HG03139 (cell line): ENCODE measurements around the gene USP6.
"Not testable (repeated sequence)": the region's sequence is repeated elsewhere in the genome, so short reads cannot be mapped to it uniquely, and the experiment has no call there.

Experiments
- ATAC-seq: cut with Tn5 transposase; IDR thresholded peaks from one replicate; pipeline ENCODE4 v1.9.1; 2021; ENCODE audit not compliant: unreplicated experiment

Gene USP6

DNA sequence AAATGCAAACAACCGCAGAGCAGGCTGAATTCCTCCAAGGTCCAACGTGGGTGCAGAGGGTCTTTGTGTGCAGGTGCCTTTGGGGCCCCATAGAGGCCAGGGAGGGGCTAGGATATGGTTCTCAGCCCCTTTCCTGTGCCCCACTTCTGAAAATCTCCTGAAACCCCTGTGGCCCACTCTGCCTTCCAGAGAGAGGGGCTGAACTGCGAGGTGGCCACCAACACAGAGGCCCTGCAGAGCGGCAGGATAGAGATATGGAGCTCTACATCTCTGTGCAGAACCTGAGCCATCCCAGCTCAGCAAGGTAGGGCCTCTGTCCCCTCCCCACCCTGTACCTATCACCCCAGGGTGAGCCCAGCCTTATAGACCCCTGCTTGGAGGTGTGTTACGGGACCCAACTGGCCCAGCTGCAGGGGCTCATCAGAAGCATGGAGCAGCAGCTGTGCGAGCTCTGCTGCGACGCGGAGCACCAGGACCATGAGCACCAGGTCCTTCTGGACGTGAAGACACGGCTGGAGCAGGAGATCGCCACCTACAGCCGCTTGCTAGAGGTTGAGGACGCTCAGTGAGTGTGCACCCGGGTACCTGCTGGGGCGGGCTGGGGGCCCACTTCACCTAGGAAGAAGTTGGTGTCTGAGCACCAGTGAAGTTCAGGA is 5.5 kb downstream of the USP6 start:
- no peak for ATAC-seq

DNA sequence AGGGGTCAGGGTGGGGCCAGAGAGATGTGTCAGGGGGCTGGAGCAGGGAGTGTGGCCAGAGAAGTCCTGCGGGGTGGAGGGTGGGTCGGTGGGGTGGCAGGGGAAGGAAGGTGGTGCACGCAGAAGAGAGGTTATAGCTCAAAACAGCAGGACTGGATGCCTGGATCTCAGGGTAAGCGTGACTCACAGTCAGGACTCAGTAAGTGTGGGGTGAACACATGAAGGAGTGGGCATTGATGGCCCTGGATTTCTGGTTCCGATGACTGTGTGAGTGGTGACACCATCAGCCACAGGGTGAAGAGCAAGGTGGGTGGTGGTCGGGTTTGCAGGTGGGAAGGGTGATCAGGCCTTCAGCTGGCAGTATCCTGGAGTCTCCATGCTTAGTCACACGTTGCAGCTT is 6.2 kb downstream of the USP6 start:
- ATAC-seq: not testable (repeated sequence)

DNA sequence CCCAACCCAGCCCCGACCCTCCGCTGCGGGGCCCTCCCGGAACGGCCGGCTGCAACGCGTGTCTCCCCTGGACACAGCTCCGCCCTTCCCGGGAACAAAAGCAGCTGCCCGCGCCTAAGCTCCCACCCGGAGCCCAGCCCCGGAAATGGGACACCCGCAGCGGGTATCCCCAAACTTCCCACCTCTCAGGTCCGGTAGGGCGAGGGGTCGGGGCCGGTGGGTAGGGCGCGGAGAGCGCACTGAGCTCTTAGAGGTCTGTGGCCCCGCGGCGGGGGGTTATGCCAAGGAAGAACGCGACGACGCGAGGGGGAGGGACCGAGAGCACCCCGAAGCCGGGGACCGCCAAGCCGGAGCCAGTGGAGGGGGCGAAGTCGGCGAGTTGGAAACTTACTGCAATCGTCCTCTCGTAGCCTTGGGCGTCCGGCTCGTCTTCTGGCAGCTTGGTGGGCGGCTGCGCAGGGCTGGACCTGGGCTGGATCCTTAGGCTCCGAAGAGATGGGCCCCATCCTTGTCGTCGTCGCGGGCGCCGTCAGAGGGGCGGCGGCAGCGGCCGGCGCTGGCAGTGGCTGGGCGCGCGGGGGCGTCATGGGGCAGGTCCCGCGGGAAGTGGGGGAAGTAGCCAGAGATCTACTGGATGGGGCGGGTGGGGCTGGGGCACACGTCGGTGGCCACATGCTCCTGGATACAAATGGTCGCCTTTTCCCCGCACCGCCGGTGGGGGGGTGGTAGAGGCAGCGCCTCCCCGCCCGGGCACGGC is 6.9 kb downstream of the USP6 start:
- no peak for ATAC-seq

DNA sequence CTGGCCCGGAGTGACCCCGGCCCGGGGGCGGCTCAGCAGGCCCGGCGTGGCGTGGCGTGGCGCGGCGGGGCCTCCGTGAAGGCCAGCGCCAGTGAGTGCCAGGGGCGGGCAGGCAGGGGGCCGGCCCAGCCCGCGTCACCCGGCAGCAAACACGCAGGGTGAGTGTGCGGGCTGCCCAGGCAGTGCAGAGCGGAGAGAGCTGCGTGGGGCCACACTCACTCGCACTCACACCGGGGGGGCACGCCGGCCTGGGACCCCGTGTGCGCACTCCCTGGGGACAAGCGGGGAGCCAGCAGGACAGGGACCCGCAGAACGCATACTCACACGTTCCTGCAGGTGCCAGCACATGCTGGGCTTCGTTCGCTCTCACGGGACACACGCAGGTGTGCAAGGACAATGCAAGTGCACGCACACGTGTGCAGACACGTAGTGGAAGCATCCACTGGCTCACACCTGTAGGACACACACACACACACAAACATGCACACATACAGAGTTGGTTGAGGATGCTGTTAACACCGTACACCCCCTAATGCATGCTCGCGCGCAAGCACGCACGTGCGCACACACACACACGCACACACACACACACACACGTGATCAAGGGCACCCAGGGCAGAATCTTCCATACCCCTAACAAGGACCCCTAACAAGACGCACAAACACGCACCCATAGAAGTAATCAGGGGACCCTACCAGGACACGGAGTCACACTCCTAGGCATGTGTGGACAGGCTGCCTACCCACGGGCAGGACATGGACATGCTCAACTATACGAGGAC is 7.7 kb downstream of the USP6 start:
- ATAC-seq: no peak

DNA sequence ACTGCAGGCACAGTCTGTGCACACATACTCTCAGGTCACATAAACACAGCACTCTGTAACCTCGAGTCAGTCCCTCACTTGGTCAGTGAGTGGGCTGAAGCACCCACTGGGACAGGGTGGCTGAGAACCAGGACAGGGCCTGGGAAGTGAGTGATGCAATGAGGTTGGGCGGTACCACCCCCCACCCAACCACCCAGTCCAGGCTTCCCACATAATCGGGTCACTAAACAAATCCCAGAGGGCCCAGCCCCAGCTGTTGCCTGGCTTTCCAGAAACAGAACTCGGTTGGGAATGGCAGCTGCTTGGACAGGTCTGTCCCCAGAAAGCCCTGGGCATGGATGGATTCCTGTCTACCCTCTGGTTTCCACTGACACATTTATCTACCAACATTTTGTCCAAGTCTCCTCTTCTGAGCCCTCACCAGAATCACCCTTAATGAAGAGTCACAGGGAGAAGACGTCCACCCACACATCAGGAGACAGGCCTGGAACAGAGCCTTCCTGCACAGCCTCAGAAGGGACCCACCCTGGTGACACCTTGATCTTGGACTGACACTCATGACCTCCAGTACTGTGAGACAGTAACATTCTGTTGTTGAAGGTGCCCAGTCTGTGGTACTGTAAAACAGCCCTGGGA is 8.4 kb downstream of the USP6 start:
- not testable (repeated sequence) for ATAC-seq

DNA sequence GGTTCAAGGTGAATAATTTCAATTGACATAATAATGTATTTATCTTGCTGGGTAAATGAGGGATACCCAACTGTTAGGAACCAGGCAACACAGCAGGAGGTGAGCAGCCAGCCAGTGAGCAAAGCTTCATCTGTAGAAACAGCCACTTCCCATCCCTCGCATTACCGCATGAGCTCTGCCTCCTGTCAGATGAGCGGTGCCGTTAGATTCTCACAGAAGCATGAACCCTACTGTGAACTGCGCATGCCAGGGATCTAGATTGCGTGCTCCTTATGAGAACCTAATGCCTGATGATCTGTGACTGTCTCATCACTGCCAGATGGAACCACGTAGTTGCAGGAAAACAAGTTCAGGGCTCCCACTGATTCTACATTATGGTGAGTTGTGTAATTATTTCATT is 9.1 kb downstream of the USP6 start:
- not testable (repeated sequence) for ATAC-seq

DNA sequence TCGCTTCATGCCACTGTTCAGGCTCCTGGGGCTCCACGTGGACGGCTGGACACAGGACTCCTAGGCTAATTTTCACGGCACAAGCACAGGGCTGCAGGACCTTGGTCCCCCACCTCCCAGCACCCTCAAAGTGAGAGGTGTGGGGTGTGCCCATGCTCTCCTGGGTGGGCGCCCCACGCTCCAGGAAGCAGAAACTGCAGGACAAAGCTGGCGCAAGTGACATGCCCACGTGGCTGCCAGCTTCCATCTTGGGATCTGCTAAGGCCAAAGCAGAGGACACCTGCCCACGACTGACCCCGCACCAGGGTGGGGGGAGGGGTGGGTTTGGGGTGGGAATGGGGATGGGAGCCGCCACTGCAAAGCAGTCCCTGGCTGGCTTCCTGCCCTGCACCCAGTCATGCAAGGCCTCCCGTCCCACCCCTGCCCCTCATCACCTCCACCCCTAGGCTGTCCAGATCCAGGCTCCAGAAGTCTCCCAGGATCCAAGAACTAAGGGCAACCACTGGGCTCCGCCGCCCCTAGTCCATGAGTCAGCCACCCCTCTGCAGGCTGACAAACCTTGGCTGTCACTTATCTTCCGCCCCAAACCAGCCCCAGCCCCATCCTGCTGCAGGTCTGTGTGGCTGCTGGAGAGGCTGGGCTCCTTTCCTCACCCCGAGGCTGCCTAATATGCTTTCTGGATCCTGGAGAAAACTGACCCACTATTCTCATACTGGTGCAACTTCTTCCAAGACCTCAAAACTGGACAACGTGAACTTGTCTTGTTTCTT is 11.1 kb downstream of the USP6 start:
- ATAC-seq: no peak

DNA sequence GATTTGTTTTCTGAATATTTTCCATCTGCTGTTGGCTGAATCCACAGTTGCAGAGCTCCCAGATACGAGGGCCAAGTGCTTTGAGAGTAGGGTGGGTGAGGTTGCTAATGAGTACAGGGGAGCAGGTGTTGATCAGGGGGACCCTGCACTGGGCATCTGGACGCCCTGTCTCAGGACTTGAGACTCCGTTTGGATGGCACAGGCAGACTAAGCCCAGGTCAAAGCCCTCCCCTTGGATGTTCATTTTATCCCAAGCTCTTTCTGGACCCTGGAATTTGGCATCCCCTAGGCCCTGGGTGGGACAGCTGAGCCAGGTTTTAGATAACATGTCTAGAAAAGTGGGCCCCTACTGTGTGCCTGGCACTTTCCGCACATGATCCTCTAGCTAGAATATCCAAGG is 12.1 kb downstream of the USP6 start:
- no peak for ATAC-seq

DNA sequence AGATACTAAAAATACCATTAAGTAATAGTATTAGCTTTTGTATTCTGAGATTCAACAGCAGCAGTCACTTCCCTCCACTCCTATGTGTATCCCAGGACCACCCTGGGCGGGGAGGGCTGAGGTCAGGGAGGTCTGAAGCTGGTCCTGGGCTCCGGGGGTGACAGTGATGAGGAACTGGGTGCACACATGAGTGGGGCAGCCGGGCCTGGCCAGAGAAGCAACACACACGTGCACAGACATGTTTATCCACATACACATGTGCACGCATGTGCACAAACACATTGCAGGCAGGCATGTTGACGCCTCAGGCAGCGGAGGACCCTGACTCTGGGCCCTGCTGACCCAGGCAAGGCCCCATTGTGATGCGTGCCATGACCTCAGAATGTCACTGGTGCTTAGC is 12.6 kb downstream of the USP6 start:
- ATAC-seq: not testable (repeated sequence)

DNA sequence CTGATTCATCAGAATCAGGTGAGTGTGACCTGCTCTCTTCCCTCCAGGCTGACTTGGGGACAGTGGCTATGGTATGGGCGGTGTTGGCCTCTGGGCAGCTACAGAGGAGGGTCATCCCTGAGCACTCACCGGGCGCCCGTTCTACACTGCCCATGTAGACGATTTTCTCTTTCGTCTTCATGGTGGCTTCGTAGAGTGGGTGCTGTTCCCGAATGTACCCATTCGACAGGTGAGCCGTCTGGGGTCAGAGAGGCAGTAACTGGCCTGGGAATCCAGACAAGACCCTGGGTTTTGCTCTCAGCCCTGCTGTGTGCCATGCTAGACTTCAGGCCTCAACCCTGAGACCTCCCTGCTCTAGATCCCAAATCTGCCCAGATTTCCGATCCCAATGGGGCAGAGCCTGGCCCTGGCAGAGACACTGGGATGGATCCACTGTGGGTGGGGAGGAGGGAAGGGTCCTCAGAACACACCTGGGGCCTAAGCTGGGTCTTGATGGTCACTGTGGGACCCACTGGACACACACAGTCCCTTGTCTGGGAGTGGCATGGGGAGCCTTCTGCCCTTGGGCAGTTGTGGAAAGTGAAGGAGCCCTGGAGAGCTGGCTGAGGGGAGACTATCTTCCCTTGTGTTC is 13.2 kb downstream of the USP6 start:
- ATAC-seq: no peak

DNA sequence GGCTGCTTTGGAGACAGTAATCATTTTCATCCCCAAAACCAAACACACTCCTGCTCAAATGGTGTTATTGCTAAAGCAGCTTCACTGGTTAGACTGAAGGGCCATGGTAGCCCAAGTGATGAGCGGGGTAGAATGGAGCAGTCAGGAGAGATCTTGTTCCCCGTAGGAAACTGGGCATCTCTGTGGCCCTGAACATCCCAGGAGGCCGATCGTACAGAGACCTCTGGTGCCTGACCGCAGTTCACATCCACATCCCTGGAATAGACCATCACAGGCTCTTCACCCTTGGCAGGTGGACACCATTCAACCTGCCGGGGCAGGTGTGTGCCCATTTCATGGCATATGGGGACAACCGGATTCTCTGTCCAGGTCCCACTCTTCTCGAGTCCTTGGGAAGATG is 13.9 kb downstream of the USP6 start:
- not testable (repeated sequence) for ATAC-seq

DNA sequence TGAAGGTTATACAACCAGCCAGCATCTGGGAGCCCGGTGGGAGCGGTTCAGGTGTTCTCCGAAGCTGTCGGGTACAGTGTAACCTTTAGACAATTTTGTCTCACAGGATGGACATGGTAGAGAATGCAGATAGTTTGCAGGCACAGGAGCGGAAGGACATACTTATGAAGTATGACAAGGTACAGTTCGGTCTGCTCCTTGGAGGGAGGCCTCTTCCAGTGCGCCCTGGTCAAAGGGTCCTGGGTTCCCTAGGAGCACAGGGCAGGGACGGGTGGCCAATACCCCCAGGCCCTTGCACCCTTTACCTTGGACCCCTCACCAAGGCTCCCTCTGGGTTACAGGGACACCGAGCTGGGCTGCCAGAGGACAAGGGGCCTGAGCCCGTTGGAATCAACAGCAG is 14.4 kb downstream of the USP6 start:
- not testable (repeated sequence) for ATAC-seq

DNA sequence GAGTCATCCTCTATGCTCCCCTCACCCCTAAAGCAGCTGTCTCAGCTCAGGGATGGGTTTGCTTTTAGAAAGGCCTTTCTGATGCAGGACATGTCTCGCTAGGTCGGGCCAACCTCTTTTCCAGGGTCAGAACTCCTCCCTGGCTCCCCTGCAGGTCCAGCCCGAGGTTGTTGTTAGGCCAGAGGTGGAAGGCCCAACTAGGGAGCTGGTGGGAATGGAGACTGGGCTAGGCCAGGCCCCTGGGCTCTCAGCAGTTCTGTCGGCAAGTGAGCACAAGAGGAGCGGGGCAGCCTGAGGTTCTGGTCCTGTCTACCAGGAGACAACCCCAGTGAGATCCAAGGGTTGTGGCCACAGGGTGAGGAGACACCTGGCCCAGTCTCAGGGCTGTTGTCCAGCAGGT is 14.9 kb downstream of the USP6 start:
- ATAC-seq: not testable (repeated sequence)

DNA sequence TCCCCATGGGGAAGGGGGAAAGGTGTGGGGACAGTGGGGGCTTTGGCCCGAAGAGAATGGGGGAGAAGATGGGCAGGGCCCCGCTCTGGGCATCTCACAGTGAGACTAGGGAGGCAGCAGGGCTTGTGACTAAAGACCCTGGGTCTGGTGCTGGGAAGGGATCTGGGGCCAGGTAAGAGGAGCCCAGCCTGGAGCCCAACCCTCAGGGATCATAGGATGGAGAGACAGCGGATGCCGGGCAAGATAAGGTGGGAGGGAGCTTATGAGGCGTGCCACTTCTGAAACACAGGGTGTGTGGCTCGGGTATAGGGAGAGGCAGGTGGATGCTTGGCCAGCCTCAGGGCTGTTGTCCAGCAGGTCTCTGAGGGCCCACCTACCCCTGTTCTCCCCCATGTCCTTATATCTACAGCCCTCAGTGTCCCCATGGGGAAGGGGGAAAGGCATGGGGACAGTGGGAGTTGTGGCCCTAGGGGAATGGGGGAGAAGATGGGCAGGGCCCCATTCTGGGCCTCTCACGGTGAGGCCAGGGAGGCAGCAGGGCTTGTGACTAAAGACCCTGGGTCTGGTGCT is 15.4 kb downstream of the USP6 start:
- no peak for ATAC-seq

DNA sequence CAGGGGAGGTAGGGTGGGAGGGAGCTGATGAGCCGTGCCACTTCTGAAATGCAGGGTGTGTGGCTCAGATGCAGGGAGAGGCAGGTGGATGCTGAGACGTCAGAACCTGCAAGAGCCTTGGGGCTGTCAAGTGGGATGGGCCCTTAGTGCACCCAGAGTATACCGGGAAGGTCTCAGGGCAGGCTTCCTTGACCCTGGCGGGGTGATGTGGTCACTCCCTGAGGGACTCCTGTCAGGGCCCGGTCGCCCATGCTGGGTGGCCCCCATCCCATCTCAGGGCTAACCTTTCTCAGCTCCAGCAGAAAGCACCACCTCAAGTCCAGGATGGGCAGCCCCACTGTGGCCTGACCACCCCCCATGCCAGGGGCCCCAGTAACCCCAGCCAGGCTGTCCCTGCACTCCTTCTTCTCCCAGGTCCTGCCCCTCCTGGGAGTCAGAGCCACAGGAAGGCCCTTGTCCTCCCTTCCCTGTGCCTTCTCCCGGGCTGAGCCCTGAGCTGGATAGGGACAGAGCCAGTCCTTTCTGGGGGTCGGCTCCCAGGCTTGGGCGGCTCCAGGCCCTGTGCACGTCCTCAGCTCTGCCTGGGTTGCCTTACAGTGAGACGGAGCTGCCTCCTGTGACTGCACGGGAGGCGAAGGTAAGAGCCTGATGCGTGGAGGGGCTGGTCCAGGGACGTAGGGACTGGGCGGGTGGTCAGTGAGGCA is 16.1 kb downstream of the USP6 start:
- ATAC-seq: not testable (repeated sequence)

DNA sequence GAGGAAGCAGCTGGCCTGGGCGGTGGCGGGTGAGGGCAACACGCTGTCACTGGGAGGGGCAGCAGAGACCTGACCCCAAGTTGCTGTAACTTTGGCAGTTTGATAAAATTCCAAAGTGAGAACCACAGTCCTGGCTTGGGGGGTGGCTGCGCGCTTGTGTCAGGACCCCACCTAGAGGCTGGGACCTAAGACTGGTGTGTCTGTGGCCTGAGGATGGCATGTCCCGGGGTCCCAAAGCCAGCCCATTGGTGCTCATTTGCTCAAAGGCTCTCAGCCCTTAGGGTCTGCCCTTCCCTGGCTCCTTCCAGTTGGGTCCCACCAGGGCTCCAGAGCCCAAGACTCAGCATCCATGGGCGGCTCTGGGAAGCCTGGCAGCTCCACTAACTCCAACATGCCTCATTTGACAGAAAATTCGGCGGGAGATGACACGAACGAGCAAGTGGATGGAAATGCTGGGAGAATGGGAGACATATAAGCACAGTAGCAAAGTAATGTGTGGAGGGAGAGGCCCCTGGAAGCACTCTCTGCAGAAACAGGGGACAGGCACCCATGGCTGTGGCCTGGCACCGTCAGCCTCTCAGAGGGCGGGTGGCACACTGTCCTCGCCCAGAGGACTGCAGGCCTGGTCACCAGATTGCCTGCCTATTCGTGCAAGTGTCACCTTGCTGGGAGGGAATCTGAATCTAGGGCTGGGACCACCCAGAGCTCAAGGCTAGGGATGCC is 16.8 kb downstream of the USP6 start:
- ATAC-seq: not testable (repeated sequence)

DNA sequence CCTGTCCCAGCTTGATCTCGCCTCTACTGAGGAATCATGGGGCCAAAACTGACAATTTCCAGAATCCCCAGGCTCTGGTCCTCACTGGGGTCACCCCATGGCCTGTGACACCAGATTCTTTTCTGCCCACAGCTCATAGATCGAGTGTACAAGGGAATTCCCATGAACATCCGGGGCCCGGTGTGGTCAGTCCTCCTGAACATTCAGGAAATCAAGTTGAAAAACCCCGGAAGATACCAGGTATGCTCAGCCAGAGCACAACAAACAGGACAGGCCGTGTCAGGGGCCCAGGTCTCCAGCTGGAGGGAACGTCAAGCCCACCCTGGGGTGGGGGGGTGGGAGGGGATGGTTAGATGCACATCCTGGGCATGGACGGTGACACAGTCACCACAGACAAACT is 17.5 kb downstream of the USP6 start:
- no peak for ATAC-seq

DNA sequence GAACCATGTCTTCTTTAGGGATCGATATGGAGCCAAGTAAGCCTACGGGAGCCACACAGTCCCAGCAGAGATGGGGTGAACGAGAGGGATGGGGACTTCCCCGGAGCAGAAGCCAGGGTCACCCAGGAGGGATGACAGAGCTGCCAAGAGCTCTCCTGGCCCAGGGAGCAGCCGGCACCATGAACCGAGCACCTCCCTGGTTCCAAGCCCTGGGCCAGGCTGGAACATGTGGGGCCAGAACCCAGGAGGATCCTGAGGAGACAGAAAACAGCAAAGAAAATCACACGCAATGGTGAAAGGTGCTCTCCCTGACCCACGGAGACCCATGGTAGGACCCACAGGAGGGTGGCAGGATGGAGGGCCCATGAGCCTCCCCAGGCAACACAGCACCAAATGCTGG is 18.1 kb downstream of the USP6 start:
- not testable (repeated sequence) for ATAC-seq

DNA sequence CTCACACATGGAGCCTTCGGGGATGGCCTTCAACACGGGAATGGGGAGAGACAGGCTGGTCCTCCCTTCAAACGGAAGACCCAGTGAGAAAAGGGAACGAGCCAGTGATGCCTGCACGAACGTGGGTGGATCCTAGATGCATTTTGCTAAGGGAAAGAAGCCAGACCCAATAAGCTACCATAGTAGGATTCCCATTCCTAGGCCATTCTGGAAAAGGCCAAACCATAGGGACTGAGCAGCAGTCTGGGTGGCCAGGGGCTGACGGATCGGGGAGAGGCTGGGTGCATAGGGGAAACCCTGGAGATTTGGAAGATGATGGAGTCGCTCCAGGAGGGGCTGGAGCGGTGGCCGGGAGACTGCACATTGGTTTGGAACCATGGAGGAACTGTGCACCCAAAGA is 18.7 kb downstream of the USP6 start:
- ATAC-seq: not testable (repeated sequence)
